Fibroblast of the aortic adventitia (primary cell): ENCODE measurements around the gene TEX29. TPM values are rescaled to one million over a fixed set of nuclear protein-coding genes. Genes with fewer than 3 reads are reported as not detected.

Source experiments
- DNase-seq: peaks from one replicate; pipeline ENCODE4 v3.0.0-alpha.2; 2010; ENCODE audit warnings: low read depth
- H3K4me3 ChIP-seq: 2 replicates; pipeline ENCODE4 v1.5.1; 2011; ENCODE audit warnings: low read depth, mild to moderate bottlenecking, control low read depth, low read length, moderate library complexity
- total RNA-seq: library from RNA; depleted of rRNA; stranded (reverse); fragments of >200 nt; gene quantifications from 2 replicates; pipeline ENCODE4 v1.2.3, GENCODE V29; 2012; ENCODE audit warnings: low replicate concordance
- TF ChIP-seq, protein P1 (sequence below): IDR thresholded peaks from 2 replicates; pipeline ENCODE4 v1.5.1; 2011; ENCODE audit warnings: mild to moderate bottlenecking, low read length, control low read depth, inconsistent platforms; ENCODE audit not compliant: insufficient read depth

Gene TEX29
- total RNA-seq, 1 donor: not detected

- DNase-seq: no peak
- TF ChIP-seq, protein P1, sequence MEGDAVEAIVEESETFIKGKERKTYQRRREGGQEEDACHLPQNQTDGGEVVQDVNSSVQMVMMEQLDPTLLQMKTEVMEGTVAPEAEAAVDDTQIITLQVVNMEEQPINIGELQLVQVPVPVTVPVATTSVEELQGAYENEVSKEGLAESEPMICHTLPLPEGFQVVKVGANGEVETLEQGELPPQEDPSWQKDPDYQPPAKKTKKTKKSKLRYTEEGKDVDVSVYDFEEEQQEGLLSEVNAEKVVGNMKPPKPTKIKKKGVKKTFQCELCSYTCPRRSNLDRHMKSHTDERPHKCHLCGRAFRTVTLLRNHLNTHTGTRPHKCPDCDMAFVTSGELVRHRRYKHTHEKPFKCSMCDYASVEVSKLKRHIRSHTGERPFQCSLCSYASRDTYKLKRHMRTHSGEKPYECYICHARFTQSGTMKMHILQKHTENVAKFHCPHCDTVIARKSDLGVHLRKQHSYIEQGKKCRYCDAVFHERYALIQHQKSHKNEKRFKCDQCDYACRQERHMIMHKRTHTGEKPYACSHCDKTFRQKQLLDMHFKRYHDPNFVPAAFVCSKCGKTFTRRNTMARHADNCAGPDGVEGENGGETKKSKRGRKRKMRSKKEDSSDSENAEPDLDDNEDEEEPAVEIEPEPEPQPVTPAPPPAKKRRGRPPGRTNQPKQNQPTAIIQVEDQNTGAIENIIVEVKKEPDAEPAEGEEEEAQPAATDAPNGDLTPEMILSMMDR: no peak
- no peak overlapping the region for H3K4me3 ChIP-seq
Measured at GRCh38 chr13:111372651-111373425, 52.4 kb downstream of the TEX29 start.

GRCh38 chr13:111373486-111373885 lies 53.0 kb downstream of the TEX29 start:
- no peak for DNase-seq
- H3K4me3 ChIP-seq: no peak overlapping the region
- TF ChIP-seq, protein P1: no peak

GRCh38 chr13:111380431-111380830 lies 60.0 kb downstream of the TEX29 start:
- DNase-seq: no peak
- no peak overlapping the region for H3K4me3 ChIP-seq
- TF ChIP-seq, protein P1: no peak

GRCh38 chr13:111382411-111382810 lies 62.0 kb downstream of the TEX29 start:
- TF ChIP-seq, protein P1: no peak
- DNase-seq: no peak
- no peak overlapping the region for H3K4me3 ChIP-seq

- DNase-seq: no peak
- TF ChIP-seq, protein P1: no peak
- no peak overlapping the region for H3K4me3 ChIP-seq
Measured at GRCh38 chr13:111382877-111383276, 62.4 kb downstream of the TEX29 start.

DNA sequence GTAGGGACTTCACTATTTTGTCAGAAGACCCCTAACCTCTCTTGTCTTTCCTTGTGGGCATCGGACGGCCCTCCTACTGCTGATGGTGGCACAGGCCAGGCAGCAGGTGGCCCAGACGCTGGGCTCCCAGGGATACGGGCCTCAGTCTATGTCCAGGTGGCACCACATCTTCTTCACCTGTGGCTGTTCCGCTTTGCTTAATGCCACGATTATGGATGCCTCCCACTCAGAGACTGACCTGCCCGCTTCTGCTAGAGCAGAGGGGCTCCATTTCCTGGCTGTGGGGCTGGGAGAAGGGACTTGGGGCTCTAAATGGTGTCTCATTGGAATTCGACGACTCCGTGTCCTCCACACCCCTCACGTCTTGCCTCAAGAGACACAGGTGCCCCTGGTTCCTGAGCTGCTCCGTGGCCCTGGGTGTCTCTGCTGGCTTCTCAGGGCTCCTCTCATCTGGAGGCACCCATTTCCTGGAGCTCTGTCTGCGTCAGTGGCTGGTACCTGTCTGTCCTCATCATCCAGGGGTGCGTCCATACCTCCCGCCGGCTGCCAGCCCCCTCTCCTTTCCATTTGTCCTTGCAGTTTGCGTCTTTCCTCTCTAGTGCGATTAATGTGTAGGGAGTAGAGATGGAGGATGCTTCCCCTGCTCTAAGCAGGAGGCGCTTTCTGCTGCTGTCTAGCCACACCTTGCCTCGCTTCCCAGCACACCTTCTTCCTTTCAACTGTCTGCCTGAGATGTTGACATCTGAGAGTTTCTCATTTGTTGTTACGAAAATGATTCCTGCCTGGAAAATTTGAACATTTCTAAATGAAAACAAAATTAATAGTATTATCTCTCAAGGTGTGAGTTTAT lies 63.4 kb downstream of the TEX29 start:
- no peak for DNase-seq
- TF ChIP-seq, protein P1: no peak

More for the DNA sequence above, 63.4 kb downstream of the TEX29 start:
- no peak overlapping the region for H3K4me3 ChIP-seq
